Loucy (cell line): ENCODE data around the gene GIGYF2.
A peak's percentile ranks its signal among the peaks of the same experiment; 100 is the strongest.
"Not testable (repeated sequence)": the region's sequence is repeated elsewhere in the genome, so short reads cannot be mapped to it uniquely, and the experiment has no call there.

Source experiments
- H2AFZ ChIP-seq: fragments of 200-600 bp; sonication (generic); 2 replicates; pipeline ENCODE4 v1.6.0; 2016; ENCODE audit warnings: antibody characterized with exemption, mild to moderate bottlenecking, low read length, moderate library complexity
- H3F3A ChIP-seq: fragments of 200-600 bp; 2 replicates; pipeline ENCODE4 v1.6.0; 2016; ENCODE audit warnings: antibody characterized with exemption, low read depth, mild to moderate bottlenecking
- H3K27me3 ChIP-seq: fragments of 200-600 bp; sonication (generic); 2 replicates; pipeline ENCODE4 v1.6.1; 2014; ENCODE audit warnings: low read length, mild to moderate bottlenecking; ENCODE audit not compliant: insufficient read depth, poor library complexity, severe bottlenecking
- H3K36me3 ChIP-seq: fragments of 200-600 bp; sonication (generic); 2 replicates; pipeline ENCODE4 v1.6.1; 2016; ENCODE audit warnings: low read length; ENCODE audit not compliant: insufficient read depth
- H3K4me1 ChIP-seq: fragments of 200-600 bp; sonication (generic); 2 replicates; pipeline ENCODE4 v1.5.1; 2014; ENCODE audit warnings: low read length, mild to moderate bottlenecking; ENCODE audit not compliant: insufficient read depth, poor library complexity, severe bottlenecking
- H3K4me2 ChIP-seq: fragments of 200-600 bp; sonication (generic); 2 replicates; pipeline ENCODE4 v1.6.0; 2014; ENCODE audit warnings: antibody characterized with exemption, low read length, low read depth, mild to moderate bottlenecking; ENCODE audit not compliant: poor library complexity, severe bottlenecking
- H3K4me3 ChIP-seq: fragments of 200-600 bp; sonication (generic); 2 replicates; pipeline ENCODE4 v1.5.1; 2014; ENCODE audit warnings: low read length, mild to moderate bottlenecking, mixed read lengths; ENCODE audit not compliant: poor library complexity, severe bottlenecking
- H3K79me2 ChIP-seq: fragments of 200-600 bp; sonication (generic); 2 replicates; pipeline ENCODE4 v1.6.1; 2014; ENCODE audit warnings: low read length; ENCODE audit not compliant: insufficient read depth
- H3K9ac ChIP-seq: fragments of 200-600 bp; sonication (generic); 2 replicates; pipeline ENCODE4 v1.6.0; 2014; ENCODE audit warnings: mild to moderate bottlenecking, low read depth, low read length, moderate library complexity; ENCODE audit not compliant: poor library complexity, severe bottlenecking
- H3K9me2 ChIP-seq: fragments of 200-600 bp; sonication (generic); replicated peaks from 2 replicates; pipeline ENCODE4 v1.6.1; 2016; ENCODE audit warnings: low read depth, low read length, mixed read lengths
- H3K9me3 ChIP-seq: fragments of 200-600 bp; sonication (generic); 2 replicates; pipeline ENCODE4 v1.6.1; 2014; ENCODE audit warnings: mild to moderate bottlenecking, antibody characterized with exemption, low read length, low read depth; ENCODE audit not compliant: insufficient read depth
- H4K20me1 ChIP-seq: fragments of 200-600 bp; sonication (generic); 2 replicates; pipeline ENCODE4 v1.6.0; 2014; ENCODE audit warnings: antibody characterized with exemption, low read length, mild to moderate bottlenecking; ENCODE audit not compliant: insufficient read depth, poor library complexity, severe bottlenecking
- EZH2phosphoT487 ChIP-seq: fragments of 200-600 bp; IDR thresholded peaks from 2 replicates; pipeline ENCODE4 v1.6.1; 2018; ENCODE audit warnings: antibody characterized with exemption, mild to moderate bottlenecking, moderate library complexity, borderline replicate concordance
- TF ChIP-seq, protein P1 (sequence below): fragments of 200-600 bp; sonication (generic); conservative IDR thresholded peaks from 2 replicates; pipeline ENCODE4 v1.5.1; 2014; ENCODE audit warnings: mild to moderate bottlenecking, antibody characterized with exemption, low read length

The GIGYF2 gene

DNA sequence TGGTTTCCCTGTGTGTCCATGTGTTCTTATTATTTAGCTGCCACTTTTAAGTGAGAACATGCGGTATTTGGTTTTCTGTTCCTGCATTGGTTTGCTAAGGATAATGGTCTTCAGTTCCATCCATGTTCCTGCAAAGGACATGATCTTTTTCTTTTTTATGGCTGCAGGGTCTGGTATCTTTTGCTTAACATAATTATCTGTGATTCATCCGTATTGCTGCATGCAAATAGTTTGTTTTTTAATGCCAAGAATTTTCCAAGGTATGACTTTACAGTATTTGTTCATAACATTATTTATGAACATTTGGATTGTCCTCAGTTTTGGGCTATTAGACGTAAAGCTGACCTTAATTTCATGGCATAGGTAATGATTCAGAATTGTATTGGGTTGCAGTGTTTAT is 17.8 kb downstream of the GIGYF2 start:
- Histone ChIP-seq H3K9ac (no peak overlapping the region), H3K27me3 (no peaks in the 10 kb centered on the region), H3K9me3 (no peaks in the 10 kb centered on the region), H3K79me2 (peaks cover 71% of the 10 kb centered on the region), H3K4me1 (no peaks in the 10 kb centered on the region), H3K9me2 (no peaks in the 10 kb centered on the region), H3K36me3 (peaks cover 16% of the 10 kb centered on the region; the same call in 1 of the 2 replicates), H4K20me1 (peaks cover 14% of the 10 kb centered on the region), H3F3A (no peaks in the 10 kb centered on the region), H3K4me3 (no peak overlapping the region), H2AFZ (no peak overlapping the region), H3K4me2 (no peak overlapping the region)
- no peak for TF ChIP-seq EZH2phosphoT487
- TF ChIP-seq, protein P1, sequence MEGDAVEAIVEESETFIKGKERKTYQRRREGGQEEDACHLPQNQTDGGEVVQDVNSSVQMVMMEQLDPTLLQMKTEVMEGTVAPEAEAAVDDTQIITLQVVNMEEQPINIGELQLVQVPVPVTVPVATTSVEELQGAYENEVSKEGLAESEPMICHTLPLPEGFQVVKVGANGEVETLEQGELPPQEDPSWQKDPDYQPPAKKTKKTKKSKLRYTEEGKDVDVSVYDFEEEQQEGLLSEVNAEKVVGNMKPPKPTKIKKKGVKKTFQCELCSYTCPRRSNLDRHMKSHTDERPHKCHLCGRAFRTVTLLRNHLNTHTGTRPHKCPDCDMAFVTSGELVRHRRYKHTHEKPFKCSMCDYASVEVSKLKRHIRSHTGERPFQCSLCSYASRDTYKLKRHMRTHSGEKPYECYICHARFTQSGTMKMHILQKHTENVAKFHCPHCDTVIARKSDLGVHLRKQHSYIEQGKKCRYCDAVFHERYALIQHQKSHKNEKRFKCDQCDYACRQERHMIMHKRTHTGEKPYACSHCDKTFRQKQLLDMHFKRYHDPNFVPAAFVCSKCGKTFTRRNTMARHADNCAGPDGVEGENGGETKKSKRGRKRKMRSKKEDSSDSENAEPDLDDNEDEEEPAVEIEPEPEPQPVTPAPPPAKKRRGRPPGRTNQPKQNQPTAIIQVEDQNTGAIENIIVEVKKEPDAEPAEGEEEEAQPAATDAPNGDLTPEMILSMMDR: no peak

- peaks cover 20% of the 10 kb centered on the region for H4K20me1 ChIP-seq
- H2AFZ ChIP-seq, H3F3A ChIP-seq, H3K27me3 ChIP-seq, H3K4me3 ChIP-seq, H3K9ac ChIP-seq, H3K9me3 ChIP-seq, H3K4me2 ChIP-seq, H3K9me2 ChIP-seq: not testable (repeated sequence)
- H3K79me2 ChIP-seq: peaks cover 60% of the 10 kb centered on the region
- peaks cover 20% of the 10 kb centered on the region for H3K4me1 ChIP-seq
- peaks cover 34% of the 10 kb centered on the region; the same call in 1 of the 2 replicates for H3K36me3 ChIP-seq
Observed at GRCh38 chr2:232720056-232720455, 22.9 kb downstream of the GIGYF2 start.

GRCh38 chr2:232721261-232721660 is 24.1 kb downstream of the GIGYF2 start:
- Histone ChIP-seq H2AFZ (no peak overlapping the region), H3K9me2 (no peaks in the 10 kb centered on the region), H3K79me2 (peaks cover 48% of the 10 kb centered on the region), H3K27me3 (no peaks in the 10 kb centered on the region), H3F3A (no peaks in the 10 kb centered on the region), H4K20me1 (peaks cover 18% of the 10 kb centered on the region), H3K36me3 (peaks cover 44% of the 10 kb centered on the region; the same call in 1 of the 2 replicates), H3K9me3 (no peaks in the 10 kb centered on the region), H3K4me1 (peaks cover 20% of the 10 kb centered on the region), H3K9ac (no peak overlapping the region), H3K4me3 (no peak overlapping the region), H3K4me2 (peak overlapping the region; percentile 33)
- no peak for TF ChIP-seq EZH2phosphoT487
- TF ChIP-seq, protein P1: no peak

- peaks cover 18% of the 10 kb centered on the region for H4K20me1 ChIP-seq
- no peaks in the 10 kb centered on the region for H3K9me2 ChIP-seq
- H3K36me3 ChIP-seq: peaks cover 46% of the 10 kb centered on the region; the same call in 1 of the 2 replicates
- TF ChIP-seq EZH2phosphoT487: no peak
- TF ChIP-seq, protein P1: no peak
- no peak overlapping the region for H2AFZ ChIP-seq
- H3K9me3 ChIP-seq: no peaks in the 10 kb centered on the region
- H3K4me3 ChIP-seq: no peak overlapping the region
- H3K27me3 ChIP-seq: no peaks in the 10 kb centered on the region
- H3K79me2 ChIP-seq: peaks cover 42% of the 10 kb centered on the region
- peaks cover 20% of the 10 kb centered on the region for H3K4me1 ChIP-seq
- H3F3A ChIP-seq: no peaks in the 10 kb centered on the region
- H3K4me2 ChIP-seq: peak overlapping the region; percentile 33
- H3K9ac ChIP-seq: no peak overlapping the region
Observed at GRCh38 chr2:232721882-232722281, 24.8 kb downstream of the GIGYF2 start.
